Esophagus muscularis mucosa (tissue), 4 donors: ENCODE results near the gene CCSAP.

Source experiments
- EP300 ChIP-seq: sonication (generic); formaldehyde crosslinking; IDR thresholded peaks from one replicate; pipeline ENCODE4 v1.6.1; 2017; ENCODE audit warnings: antibody characterized with exemption
- POLR2A ChIP-seq: fragments of 450-650 bp; IDR thresholded peaks from one replicate; pipeline ENCODE4 v1.6.1; 2017; ENCODE audit warnings: antibody characterized with exemption, moderate library complexity, mild to moderate bottlenecking, low read depth
- TF ChIP-seq, protein P1 (sequence below), 3 experiments: fragments of 200-600 bp in 2 of 3; fragments of 450-650 bp in 1 of 3; sonication (generic) in 2 of 3; IDR thresholded peaks; one replicate each; pipeline ENCODE4 v1.5.1; 2017 to 2019; ENCODE audit warnings: antibody characterized with exemption in 3 of 3, mild to moderate bottlenecking in 2 of 3, moderate library complexity in 1 of 3

DNA sequence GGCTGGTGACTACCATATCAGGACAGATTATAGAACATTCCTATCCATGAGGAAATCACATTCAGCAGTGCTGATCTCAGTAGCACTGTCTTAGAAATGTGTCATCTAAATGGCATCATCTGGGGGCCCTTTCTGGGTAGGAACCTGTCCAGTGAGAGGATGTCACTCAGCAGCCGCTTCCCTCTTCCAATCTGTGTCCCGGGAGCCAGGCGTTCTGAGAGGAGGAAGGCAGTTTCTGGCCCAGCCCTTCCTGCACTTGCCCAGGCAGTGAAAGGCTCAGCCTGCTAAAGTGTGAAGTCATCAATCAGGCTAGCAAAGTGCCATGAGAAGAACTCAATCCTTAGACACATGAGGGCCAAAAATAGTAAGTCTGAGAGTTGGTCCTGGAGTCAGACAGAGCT, 46.3 kb downstream of the CCSAP start:
- TF ChIP-seq, protein P1, sequence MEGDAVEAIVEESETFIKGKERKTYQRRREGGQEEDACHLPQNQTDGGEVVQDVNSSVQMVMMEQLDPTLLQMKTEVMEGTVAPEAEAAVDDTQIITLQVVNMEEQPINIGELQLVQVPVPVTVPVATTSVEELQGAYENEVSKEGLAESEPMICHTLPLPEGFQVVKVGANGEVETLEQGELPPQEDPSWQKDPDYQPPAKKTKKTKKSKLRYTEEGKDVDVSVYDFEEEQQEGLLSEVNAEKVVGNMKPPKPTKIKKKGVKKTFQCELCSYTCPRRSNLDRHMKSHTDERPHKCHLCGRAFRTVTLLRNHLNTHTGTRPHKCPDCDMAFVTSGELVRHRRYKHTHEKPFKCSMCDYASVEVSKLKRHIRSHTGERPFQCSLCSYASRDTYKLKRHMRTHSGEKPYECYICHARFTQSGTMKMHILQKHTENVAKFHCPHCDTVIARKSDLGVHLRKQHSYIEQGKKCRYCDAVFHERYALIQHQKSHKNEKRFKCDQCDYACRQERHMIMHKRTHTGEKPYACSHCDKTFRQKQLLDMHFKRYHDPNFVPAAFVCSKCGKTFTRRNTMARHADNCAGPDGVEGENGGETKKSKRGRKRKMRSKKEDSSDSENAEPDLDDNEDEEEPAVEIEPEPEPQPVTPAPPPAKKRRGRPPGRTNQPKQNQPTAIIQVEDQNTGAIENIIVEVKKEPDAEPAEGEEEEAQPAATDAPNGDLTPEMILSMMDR (IDR thresholded peaks at IDR 0.05), result no peak
- TF ChIP-seq POLR2A (no peak), EP300 (no peak)
